ENCODE measurements around the gene LLGL1.

DNA sequence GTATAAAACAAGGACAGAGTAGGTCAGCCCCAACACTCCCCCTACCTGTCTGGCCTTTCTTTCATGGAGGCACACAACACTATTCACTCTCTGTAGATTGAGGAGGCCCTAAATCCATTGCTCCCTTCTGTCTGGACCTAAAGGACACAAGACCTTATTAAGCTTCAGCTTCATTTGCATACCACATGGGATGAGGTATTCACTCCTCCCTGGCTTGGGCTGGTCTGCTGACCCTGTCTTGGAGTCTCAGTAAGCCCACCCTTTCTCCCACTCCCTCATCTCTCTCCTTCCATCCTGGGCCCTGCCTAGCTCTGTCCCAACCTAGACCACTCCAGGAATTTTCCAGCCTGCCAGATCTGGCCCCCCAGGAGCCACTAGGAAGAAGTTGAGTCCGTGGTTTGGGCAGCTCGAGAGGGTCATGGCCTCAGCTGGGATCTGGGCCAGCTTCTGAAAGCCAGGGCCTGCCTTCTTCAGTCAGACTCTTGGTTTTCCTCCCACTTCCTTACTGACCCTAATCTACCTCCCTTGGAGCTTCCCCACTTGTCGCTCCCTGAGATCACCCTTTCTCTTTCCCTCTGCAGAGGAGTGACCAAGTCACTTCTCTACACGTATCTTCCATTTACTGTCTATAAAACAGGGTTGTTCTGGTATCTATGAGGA, 6.5 kb upstream of the LLGL1 start:
- TF ChIP-seq, protein P1, sequence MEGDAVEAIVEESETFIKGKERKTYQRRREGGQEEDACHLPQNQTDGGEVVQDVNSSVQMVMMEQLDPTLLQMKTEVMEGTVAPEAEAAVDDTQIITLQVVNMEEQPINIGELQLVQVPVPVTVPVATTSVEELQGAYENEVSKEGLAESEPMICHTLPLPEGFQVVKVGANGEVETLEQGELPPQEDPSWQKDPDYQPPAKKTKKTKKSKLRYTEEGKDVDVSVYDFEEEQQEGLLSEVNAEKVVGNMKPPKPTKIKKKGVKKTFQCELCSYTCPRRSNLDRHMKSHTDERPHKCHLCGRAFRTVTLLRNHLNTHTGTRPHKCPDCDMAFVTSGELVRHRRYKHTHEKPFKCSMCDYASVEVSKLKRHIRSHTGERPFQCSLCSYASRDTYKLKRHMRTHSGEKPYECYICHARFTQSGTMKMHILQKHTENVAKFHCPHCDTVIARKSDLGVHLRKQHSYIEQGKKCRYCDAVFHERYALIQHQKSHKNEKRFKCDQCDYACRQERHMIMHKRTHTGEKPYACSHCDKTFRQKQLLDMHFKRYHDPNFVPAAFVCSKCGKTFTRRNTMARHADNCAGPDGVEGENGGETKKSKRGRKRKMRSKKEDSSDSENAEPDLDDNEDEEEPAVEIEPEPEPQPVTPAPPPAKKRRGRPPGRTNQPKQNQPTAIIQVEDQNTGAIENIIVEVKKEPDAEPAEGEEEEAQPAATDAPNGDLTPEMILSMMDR (IDR thresholded peaks at IDR 0.05) = no peak
- no peak for TF ChIP-seq POLR2A (IDR thresholded peaks at IDR 0.05)

All from esophagus squamous epithelium (tissue), 4 donors.